ENCODE results near the gene MAG. TPM values are rescaled to one million over a fixed set of nuclear protein-coding genes. Genes with fewer than 3 reads are reported as not detected.

MAG gene
- total RNA-seq, 1 donor from 2014 or later, result not detected

DNA sequence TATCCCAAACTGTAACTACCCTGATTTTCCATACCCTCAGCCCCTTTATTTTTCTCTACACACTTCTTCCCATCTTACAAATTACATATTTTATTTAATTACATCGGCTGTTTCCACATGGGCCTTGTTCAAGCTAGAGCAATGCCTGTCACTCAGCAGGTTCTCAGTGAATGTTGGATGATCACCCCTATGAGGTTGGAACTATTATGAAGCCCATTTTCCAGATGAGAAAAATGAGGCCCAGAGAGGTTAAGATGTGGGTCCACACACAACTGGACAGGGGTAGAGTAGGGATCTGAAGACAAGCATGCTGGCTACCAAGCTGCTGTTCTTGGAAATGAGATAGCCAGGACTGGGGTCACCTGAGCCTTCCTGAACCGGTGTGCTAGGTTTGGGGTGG is 10.0 kb downstream of the MAG start:
- TF ChIP-seq, protein P1, sequence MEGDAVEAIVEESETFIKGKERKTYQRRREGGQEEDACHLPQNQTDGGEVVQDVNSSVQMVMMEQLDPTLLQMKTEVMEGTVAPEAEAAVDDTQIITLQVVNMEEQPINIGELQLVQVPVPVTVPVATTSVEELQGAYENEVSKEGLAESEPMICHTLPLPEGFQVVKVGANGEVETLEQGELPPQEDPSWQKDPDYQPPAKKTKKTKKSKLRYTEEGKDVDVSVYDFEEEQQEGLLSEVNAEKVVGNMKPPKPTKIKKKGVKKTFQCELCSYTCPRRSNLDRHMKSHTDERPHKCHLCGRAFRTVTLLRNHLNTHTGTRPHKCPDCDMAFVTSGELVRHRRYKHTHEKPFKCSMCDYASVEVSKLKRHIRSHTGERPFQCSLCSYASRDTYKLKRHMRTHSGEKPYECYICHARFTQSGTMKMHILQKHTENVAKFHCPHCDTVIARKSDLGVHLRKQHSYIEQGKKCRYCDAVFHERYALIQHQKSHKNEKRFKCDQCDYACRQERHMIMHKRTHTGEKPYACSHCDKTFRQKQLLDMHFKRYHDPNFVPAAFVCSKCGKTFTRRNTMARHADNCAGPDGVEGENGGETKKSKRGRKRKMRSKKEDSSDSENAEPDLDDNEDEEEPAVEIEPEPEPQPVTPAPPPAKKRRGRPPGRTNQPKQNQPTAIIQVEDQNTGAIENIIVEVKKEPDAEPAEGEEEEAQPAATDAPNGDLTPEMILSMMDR (IDR thresholded peaks at IDR 0.05; ENCODE audit: borderline replicate concordance), result no peak
- Histone ChIP-seq H3K27me3 (ENCODE audit: low read depth) (peaks cover 83% of the 10 kb centered on the region), H3K36me3 (no peaks in the 10 kb centered on the region), H3K9me3 (replicated peaks) (no peaks in the 10 kb centered on the region), H3K4me1 (no peaks in the 10 kb centered on the region), H3K27ac (replicated peaks) (no peak overlapping the region), H3K4me3 (no peak overlapping the region)
- DNase-seq, result no peak
- intact Hi-C loops (cut with micrococcal nuclease), result no loop called here

DNA sequence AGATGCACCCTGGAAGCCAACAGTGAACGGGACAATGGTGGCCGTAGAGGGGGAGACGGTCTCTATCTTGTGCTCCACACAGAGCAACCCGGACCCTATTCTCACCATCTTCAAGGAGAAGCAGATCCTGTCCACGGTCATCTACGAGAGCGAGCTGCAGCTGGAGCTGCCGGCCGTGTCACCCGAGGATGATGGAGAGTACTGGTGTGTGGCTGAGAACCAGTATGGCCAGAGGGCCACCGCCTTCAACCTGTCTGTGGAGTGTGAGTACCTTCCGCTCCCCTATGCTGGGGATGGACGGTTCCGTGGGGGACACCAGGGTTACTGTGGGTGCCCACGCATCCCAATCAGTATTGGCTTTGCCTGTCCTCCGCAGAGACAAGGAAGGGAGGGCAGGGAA is 10.5 kb downstream of the MAG start:
- H3K9me3 ChIP-seq (replicated peaks), result no peaks in the 10 kb centered on the region
- TF ChIP-seq, protein P1 (IDR thresholded peaks at IDR 0.05; ENCODE audit: borderline replicate concordance), result no peak
- no peak overlapping the region for H3K27ac ChIP-seq (replicated peaks)
- H3K27me3 ChIP-seq (ENCODE audit: low read depth), result peaks cover 88% of the 10 kb centered on the region
- no peak for DNase-seq
- H3K4me3 ChIP-seq, result no peak overlapping the region
- intact Hi-C loops (cut with micrococcal nuclease), result no loop called here
- H3K4me1 ChIP-seq, result no peaks in the 10 kb centered on the region
- no peaks in the 10 kb centered on the region for H3K36me3 ChIP-seq

DNA sequence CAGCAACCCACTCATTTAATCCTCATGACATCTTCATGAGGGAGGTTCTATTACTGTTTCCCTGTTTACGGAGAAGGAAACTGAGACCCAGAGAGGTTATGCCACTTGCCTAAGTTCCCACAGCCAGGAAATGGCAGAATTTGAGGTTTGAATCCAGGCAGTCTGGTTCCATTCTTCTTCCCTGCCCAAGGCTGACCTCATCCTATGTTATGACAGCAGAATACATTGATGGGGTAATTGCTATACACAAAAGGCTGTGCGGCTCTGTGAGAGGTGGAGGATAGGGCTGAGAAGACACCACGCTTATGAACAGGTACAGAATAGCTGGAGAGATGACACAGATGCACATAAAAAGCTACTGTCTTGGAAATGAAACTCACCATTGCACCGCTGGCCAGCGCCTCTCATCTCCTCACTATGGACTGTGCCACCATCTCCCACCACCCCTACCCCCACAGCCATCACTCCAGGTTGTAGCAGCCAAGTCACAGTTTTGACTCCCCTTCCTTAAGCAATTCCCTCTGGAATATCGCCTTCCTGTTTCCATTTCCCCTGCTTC is 11.5 kb downstream of the MAG start:
- Histone ChIP-seq H3K4me3 (no peak overlapping the region), H3K27ac (replicated peaks) (no peak overlapping the region), H3K36me3 (no peaks in the 10 kb centered on the region), H3K9me3 (replicated peaks) (no peaks in the 10 kb centered on the region), H3K27me3 (ENCODE audit: low read depth) (peaks cover 78% of the 10 kb centered on the region), H3K4me1 (no peaks in the 10 kb centered on the region)
- intact Hi-C loops (cut with micrococcal nuclease), result no loop called here
- TF ChIP-seq, protein P1 (IDR thresholded peaks at IDR 0.05; ENCODE audit: borderline replicate concordance), result no peak
- DNase-seq, result no peak

DNA sequence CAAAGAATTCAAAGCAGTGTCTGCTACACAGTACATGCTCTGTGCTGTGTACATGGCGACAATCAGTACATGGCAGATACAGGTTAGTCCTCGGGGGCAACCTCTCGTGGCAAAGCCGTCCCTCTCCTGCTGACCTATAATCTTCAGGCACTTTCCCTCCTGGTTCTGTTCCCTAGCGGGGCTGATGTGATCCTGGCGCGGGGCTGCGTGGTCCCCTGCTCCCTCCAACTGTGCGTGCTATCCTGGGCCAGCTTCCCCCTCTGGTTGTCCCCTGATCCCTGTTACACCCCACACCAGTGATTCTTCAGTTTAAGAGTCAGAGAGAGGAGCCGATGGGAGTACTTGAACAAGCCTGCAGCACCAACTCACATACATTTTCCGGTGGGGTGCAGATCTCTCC is 12.1 kb downstream of the MAG start:
- Histone ChIP-seq H3K4me1 (no peaks in the 10 kb centered on the region), H3K27me3 (ENCODE audit: low read depth) (peaks cover 75% of the 10 kb centered on the region), H3K9me3 (replicated peaks) (no peaks in the 10 kb centered on the region), H3K36me3 (no peaks in the 10 kb centered on the region), H3K27ac (replicated peaks) (no peak overlapping the region), H3K4me3 (no peak overlapping the region)
- TF ChIP-seq, protein P1 (IDR thresholded peaks at IDR 0.05; ENCODE audit: borderline replicate concordance), result no peak
- no peak for DNase-seq
- intact Hi-C loops (cut with micrococcal nuclease), result no loop called here

DNA sequence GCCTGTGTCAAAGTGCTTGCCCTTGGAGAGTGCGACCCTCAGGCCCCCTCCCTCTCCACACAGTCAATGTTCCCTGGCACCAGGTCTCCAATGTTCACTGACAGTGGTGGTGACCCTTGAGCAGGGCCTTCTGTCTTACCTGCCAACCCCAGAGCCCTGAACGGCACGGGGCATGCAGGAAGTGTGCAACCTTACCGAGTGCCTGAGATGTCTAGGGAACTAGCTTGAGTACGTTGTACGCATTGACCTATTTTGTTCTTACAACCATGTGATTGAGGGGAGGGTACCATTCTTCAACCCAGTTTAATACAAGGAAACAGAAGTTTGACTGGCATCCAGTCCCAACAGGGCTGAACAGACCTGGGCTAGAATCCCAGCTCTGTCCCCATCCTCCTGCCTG is 13.2 kb downstream of the MAG start:
- Histone ChIP-seq H3K4me1 (no peaks in the 10 kb centered on the region), H3K4me3 (no peak overlapping the region), H3K36me3 (no peaks in the 10 kb centered on the region), H3K27ac (replicated peaks) (no peak overlapping the region), H3K9me3 (replicated peaks) (no peaks in the 10 kb centered on the region), H3K27me3 (ENCODE audit: low read depth) (peaks cover 76% of the 10 kb centered on the region)
- DNase-seq, result no peak
- TF ChIP-seq, protein P1 (IDR thresholded peaks at IDR 0.05; ENCODE audit: borderline replicate concordance), result no peak
- intact Hi-C loops (cut with micrococcal nuclease), result no loop called here

All from left ventricle myocardium inferior (tissue), 1 donor.